Measurements from ENCODE around the gene SCTR.

- no peak for TF ChIP-seq CTCF (IDR thresholded peaks at IDR 0.05 in 8 of 11, conservative IDR thresholded peaks at IDR 0.05 in 3 of 11)
- TF ChIP-seq POLR2AphosphoS5 (IDR thresholded peaks at IDR 0.05) = no peak
- no peak for TF ChIP-seq POLR2A (IDR thresholded peaks at IDR 0.05)
Observed at GRCh38 chr2:119434664-119435063, 89.6 kb downstream of the SCTR start.
